ENCODE measurements around the gene SNAP25. TPM values are rescaled to one million over a fixed set of nuclear protein-coding genes. Genes with fewer than 3 reads are reported as not detected.
A peak's percentile ranks its signal among the peaks of the same experiment; 100 is the strongest.

Gene SNAP25
- total RNA-seq, 2 donors from 2014 or later, result 0.74 to 9.3 TPM

- no peak overlapping the region for H3K4me3 ChIP-seq
- DNase-seq (ENCODE audit: low spot score), result no peak
- TF ChIP-seq CTCF (IDR thresholded peaks at IDR 0.05), result no peak
- peaks cover 0 to 3% of the 10 kb centered on the region in 2 donors for H3K4me1 ChIP-seq
- no peaks in the 10 kb centered on the region for H3K36me3 ChIP-seq
- H3K9me3 ChIP-seq, result peaks cover 3 to 8% of the 10 kb centered on the region in 2 donors
- no peaks in the 10 kb centered on the region for H3K27me3 ChIP-seq
- H3K27ac ChIP-seq, result no peak overlapping the region
Measured at GRCh38 chr20:10315138-10315537, 96.5 kb downstream of the SNAP25 start.

- no peaks in the 10 kb centered on the region for H3K27me3 ChIP-seq
- peak in 1 of 2 donors; percentile 38 for TF ChIP-seq CTCF (IDR thresholded peaks at IDR 0.05)
- no peak overlapping the region for H3K27ac ChIP-seq
- no peaks in the 10 kb centered on the region for H3K36me3 ChIP-seq
- H3K4me1 ChIP-seq, result peaks cover 0 to 3% of the 10 kb centered on the region in 2 donors
- no peak for DNase-seq (ENCODE audit: low spot score)
- peaks cover 3 to 8% of the 10 kb centered on the region in 2 donors for H3K9me3 ChIP-seq
- no peak overlapping the region for H3K4me3 ChIP-seq
Measured at GRCh38 chr20:10316582-10316981, 98.0 kb downstream of the SNAP25 start.

DNA sequence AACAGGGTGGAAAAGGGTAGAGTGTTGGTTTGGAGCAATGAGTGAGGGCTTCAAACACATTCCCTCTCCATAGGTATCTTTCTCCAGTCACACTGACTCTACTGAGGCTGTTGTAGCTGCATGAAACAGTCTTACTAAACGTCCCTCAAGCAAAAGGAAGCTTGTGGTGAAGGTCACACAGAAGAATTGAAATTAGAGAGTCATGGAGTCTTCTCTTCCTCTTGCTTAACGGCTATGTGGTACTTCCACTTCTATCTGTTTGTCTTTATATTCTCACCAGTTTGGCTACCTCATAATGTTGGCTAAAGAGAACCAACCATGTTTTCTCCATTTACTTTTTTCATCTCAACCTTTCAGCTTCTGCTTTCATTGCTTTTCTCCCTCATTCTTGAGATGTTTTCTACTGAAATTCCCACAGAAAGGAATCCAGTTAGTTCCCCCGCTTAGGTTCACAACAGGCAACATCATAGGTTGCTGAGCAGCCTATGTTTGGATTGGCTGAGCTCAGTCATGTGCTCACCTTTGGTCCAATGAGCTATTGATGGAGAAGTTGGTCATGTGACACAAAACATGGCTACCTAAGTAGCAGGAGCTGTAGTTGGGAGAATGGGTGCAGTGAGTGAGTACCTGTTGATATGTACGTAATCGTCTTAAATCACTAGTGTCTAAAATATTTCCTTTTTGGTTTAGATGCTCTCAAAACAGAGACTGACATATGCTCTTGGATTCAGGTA lies 99.8 kb downstream of the SNAP25 start:
- peaks cover 3 to 8% of the 10 kb centered on the region in 2 donors for H3K9me3 ChIP-seq
- no peak overlapping the region for H3K4me3 ChIP-seq
- H3K27ac ChIP-seq, result no peak overlapping the region
- H3K27me3 ChIP-seq, result no peaks in the 10 kb centered on the region
- no peak for DNase-seq (ENCODE audit: low spot score)
- H3K4me1 ChIP-seq, result no peaks in the 10 kb centered on the region
- H3K36me3 ChIP-seq, result no peaks in the 10 kb centered on the region
- TF ChIP-seq CTCF (IDR thresholded peaks at IDR 0.05), result no peak

DNA sequence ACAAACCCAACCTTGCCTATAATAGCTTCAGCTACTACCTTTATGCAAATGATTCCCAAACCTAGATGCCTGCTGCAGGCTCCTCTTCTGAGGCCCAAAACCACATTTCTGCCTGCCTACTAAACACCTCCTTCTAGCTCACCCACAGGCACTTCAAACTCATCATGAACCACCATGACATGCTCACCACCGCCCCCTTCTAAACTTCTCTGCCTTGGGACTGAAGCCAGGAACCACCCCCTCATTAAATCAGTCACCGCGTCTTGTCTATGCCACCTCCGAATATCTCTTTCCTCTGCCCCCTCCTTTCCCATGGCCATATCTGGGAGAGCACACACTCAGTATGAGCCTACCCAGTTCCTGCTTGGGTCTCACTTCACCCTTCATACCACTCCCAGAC lies 101.2 kb downstream of the SNAP25 start:
- Histone ChIP-seq H3K27me3 (no peaks in the 10 kb centered on the region), H3K9me3 (peaks cover 3 to 8% of the 10 kb centered on the region in 2 donors), H3K27ac (no peak overlapping the region), H3K36me3 (no peaks in the 10 kb centered on the region), H3K4me3 (no peak overlapping the region), H3K4me1 (no peaks in the 10 kb centered on the region)
- TF ChIP-seq CTCF (IDR thresholded peaks at IDR 0.05), result no peak
- no peak for DNase-seq (ENCODE audit: low spot score)

DNA sequence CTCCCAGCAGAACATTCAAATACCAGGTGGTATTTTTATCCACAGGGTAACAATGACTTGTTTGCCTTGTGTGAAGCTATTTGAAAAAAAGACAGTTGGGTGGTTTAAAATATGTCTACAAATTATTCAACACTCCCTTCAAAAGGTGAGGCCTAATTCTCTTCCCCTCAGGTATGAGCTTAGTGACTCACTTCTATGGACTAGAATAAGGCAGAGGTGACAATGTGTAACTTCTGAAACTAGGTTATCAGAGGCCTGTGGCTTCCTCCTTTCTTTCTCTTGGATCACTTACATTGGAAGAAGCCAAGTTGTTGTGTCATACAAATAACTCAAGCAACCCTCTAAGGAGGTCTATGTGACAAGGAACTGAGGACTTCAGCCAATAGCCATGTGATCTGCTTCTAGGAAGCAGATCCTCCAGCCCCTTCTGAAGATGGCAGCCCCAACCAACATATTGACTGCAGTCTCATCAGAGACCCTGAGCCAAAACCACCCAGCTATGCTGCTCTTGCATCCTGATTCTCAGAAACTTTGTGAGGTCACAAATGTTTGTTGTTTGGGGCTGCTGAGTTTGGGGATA lies 102.6 kb downstream of the SNAP25 start:
- Histone ChIP-seq H3K36me3 (no peaks in the 10 kb centered on the region), H3K27me3 (no peaks in the 10 kb centered on the region), H3K4me1 (no peaks in the 10 kb centered on the region), H3K9me3 (peaks cover 3 to 8% of the 10 kb centered on the region in 2 donors), H3K27ac (no peak overlapping the region), H3K4me3 (no peak overlapping the region)
- DNase-seq (ENCODE audit: low spot score), result no peak
- no peak for TF ChIP-seq CTCF (IDR thresholded peaks at IDR 0.05)
